WTC11 (cell line): Measurements from ENCODE around the gene MTOR. TPM values are rescaled to one million over a fixed set of nuclear protein-coding genes. Genes with fewer than 3 reads are reported as not detected.
"Not testable (repeated sequence)": the region's sequence is repeated elsewhere in the genome, so short reads cannot be mapped to it uniquely, and the experiment has no call there.

Source experiments
- ATAC-seq: fragments of 200-7000 bp; cut with Tn5 transposase; 2 replicates; pipeline ENCODE4 v1.10.0; 2021; ENCODE audit warnings: mild to moderate bottlenecking, moderate library complexity
- CTCF ChIA-PET: fragments of 300-600 bp; sonication (Branson Sonifier 250); formaldehyde crosslinking; loops from one replicate; lab custom pipeline; 2021; ENCODE audit warnings: antibody characterized with exemption; lab: Charles Lee
- POLR2A ChIA-PET: fragments of 350-600 bp; sonication (Branson Sonifier 250); formaldehyde crosslinking; loops from one replicate; lab custom pipeline; 2021; ENCODE audit warnings: antibody characterized with exemption; lab: Charles Lee
- DNase-seq: peaks from one replicate; pipeline ENCODE4 v3.0.0; 2021; ENCODE audit warnings: low spot score
- H3K27ac Mint-ChIP-seq: 2 replicates; pipeline ENCODE4 v1.8.0; 2021; ENCODE audit warnings: mixed read lengths
- H3K27me3 Mint-ChIP-seq: 2 replicates; pipeline ENCODE4 v1.8.0; 2021; ENCODE audit warnings: low read depth, mild to moderate bottlenecking, moderate library complexity, mixed read lengths
- H3K36me3 Mint-ChIP-seq: 2 replicates; pipeline ENCODE4 v1.8.0; 2021; ENCODE audit warnings: mixed read lengths
- H3K4me1 Mint-ChIP-seq: 2 replicates; pipeline ENCODE4 v1.8.0; 2022; ENCODE audit warnings: mixed read lengths
- H3K4me3 Mint-ChIP-seq: 2 replicates; pipeline ENCODE4 v1.8.0; 2021; ENCODE audit warnings: mild to moderate bottlenecking, moderate library complexity, mixed read lengths
- H3K9me3 Mint-ChIP-seq: 2 replicates; pipeline ENCODE4 v1.8.0; 2021; ENCODE audit warnings: mixed read lengths
- CBFB ChIP-seq: sonication (generic); formaldehyde crosslinking; IDR thresholded peaks from 2 replicates; pipeline ENCODE4 v1.8.1; 2022; ENCODE audit warnings: mild to moderate bottlenecking, low read depth, missing genetic modification reagents
- CREM ChIP-seq: sonication (generic); formaldehyde crosslinking; IDR thresholded peaks from 2 replicates; pipeline ENCODE4 v1.8.1; 2022; ENCODE audit warnings: mild to moderate bottlenecking, missing genetic modification reagents, moderate library complexity
- E2F4 ChIP-seq: sonication (generic); formaldehyde crosslinking; IDR thresholded peaks from 2 replicates; pipeline ENCODE4 v1.8.1; 2022; ENCODE audit warnings: low read depth, mild to moderate bottlenecking, moderate library complexity, missing genetic modification reagents, borderline replicate concordance
- EMX1 ChIP-seq: fragments of 250-450 bp; sonication (Bioruptor Pico); IDR thresholded peaks from 2 replicates; pipeline ENCODE4 v1.8.0; 2021; ENCODE audit warnings: mild to moderate bottlenecking
- FOXJ3 ChIP-seq: sonication (generic); formaldehyde crosslinking; IDR thresholded peaks from 2 replicates; pipeline ENCODE4 v1.9.0; 2021; ENCODE audit warnings: missing genetic modification reagents, mild to moderate bottlenecking, borderline replicate concordance
- HMGA2 ChIP-seq: fragments of 250-450 bp; sonication (Bioruptor Pico); IDR thresholded peaks from 2 replicates; pipeline ENCODE4 v1.4.0; 2021; ENCODE audit warnings: mild to moderate bottlenecking, moderate library complexity
- HMGXB4 ChIP-seq: sonication (generic); formaldehyde crosslinking; IDR thresholded peaks from 2 replicates; pipeline ENCODE4 v1.8.1; 2023; ENCODE audit warnings: mild to moderate bottlenecking, moderate library complexity, missing genetic modification reagents
- JUN ChIP-seq: sonication (generic); formaldehyde crosslinking; IDR thresholded peaks from 2 replicates; pipeline ENCODE4 v1.8.0; 2023; ENCODE audit warnings: mild to moderate bottlenecking, missing genetic modification reagents
- MLX ChIP-seq: sonication (generic); formaldehyde crosslinking; IDR thresholded peaks from 2 replicates; pipeline ENCODE4 v1.8.1; 2023; ENCODE audit warnings: mild to moderate bottlenecking, missing genetic modification reagents, moderate library complexity
- MXD4 ChIP-seq: fragments of 250-450 bp; sonication (Bioruptor Pico); IDR thresholded peaks from 2 replicates; pipeline ENCODE4 v1.8.0; 2021; ENCODE audit warnings: mild to moderate bottlenecking, moderate library complexity, borderline replicate concordance
- NFATC4 ChIP-seq: fragments of 250-450 bp; sonication (Bioruptor Pico); IDR thresholded peaks from 2 replicates; pipeline ENCODE4 v1.9.0; 2021; ENCODE audit warnings: mild to moderate bottlenecking
- NR1H2 ChIP-seq: sonication (generic); formaldehyde crosslinking; IDR thresholded peaks from 2 replicates; pipeline ENCODE4 v1.9.0; 2021; ENCODE audit warnings: mild to moderate bottlenecking, moderate library complexity, missing genetic modification reagents
- OVOL2 ChIP-seq: fragments of 250-450 bp; sonication (Bioruptor Pico); IDR thresholded peaks from 2 replicates; pipeline ENCODE4 v1.9.0; 2021; ENCODE audit warnings: mild to moderate bottlenecking, borderline replicate concordance
- PRRX2 ChIP-seq: fragments of 250-450 bp; sonication (Bioruptor Pico); IDR thresholded peaks from 2 replicates; pipeline ENCODE4 v1.8.0; 2021; ENCODE audit warnings: mild to moderate bottlenecking
- SMAD4 ChIP-seq: sonication (generic); formaldehyde crosslinking; IDR thresholded peaks from 2 replicates; pipeline ENCODE4 v1.8.0; 2022; ENCODE audit warnings: mild to moderate bottlenecking, missing genetic modification reagents
- STAT6 ChIP-seq: sonication (generic); formaldehyde crosslinking; conservative IDR thresholded peaks from 2 replicates; pipeline ENCODE4 v1.8.1; 2023; ENCODE audit warnings: mild to moderate bottlenecking, low read depth, missing genetic modification reagents, moderate library complexity
- TP53 ChIP-seq: sonication (generic); formaldehyde crosslinking; IDR thresholded peaks from 2 replicates; pipeline ENCODE4 v1.8.1; 2023; ENCODE audit warnings: mild to moderate bottlenecking, missing genetic modification reagents
- USF2 ChIP-seq: sonication (generic); formaldehyde crosslinking; IDR thresholded peaks from 2 replicates; pipeline ENCODE4 v1.8.1; 2023; ENCODE audit warnings: mild to moderate bottlenecking, missing genetic modification reagents, moderate library complexity
- ZNF425 ChIP-seq: fragments of 250-450 bp; sonication (Bioruptor Pico); conservative IDR thresholded peaks from 2 replicates; pipeline ENCODE4 v1.9.0; 2021; ENCODE audit warnings: mild to moderate bottlenecking
- ZNF671 ChIP-seq: fragments of 250-450 bp; sonication (Bioruptor Pico); IDR thresholded peaks from 2 replicates; pipeline ENCODE4 v1.8.0; 2021; ENCODE audit warnings: mild to moderate bottlenecking
- total RNA-seq: library from RNA; stranded (reverse); gene quantifications from 3 replicates; pipeline ENCODE4 v1.2.3, GENCODE V29; 2021

The MTOR gene
- total RNA-seq, 1 experiment from 2014 or later = 65.0 TPM

- no peak for DNase-seq
- H3K4me1 Mint-ChIP-seq = peaks cover 8% of the 10 kb centered on the region
Measured at GRCh38 chr1:11182884-11183283, 79.5 kb downstream of the MTOR start.

GRCh38 chr1:11180342-11180744 is 82.0 kb downstream of the MTOR start:
- POLR2A ChIA-PET = interaction anchor here (0.7 kb wide), 1 partner anchor 70 kb away, joined by 3 read pairs; no protein-coding TSS in a partner anchor
- no peak for ATAC-seq
- Mint-ChIP-seq H3K27ac (no peak overlapping the region), H3K27me3 (no peaks in the 10 kb centered on the region), H3K4me1 (peaks cover 13% of the 10 kb centered on the region), H3K9me3 (no peaks in the 10 kb centered on the region), H3K36me3 (peaks cover 4% of the 10 kb centered on the region), H3K4me3 (no peak overlapping the region)
- DNase-seq = no peak
- TF ChIP-seq USF2 (no peak), ZNF671 (CRISPR knock-in tag) (no peak), TP53 (no peak), MXD4 (CRISPR knock-in tag) (no peak), FOXJ3 (CRISPR knock-in tag) (no peak), NR1H2 (CRISPR knock-in tag) (no peak), MLX (no peak), CBFB (CRISPR knock-in tag) (no peak), STAT6 (CRISPR knock-in tag) (no peak), NFATC4 (CRISPR knock-in tag) (no peak), HMGXB4 (CRISPR knock-in tag) (no peak), SMAD4 (CRISPR knock-in tag) (no peak), EMX1 (no peak), HMGA2 (CRISPR knock-in tag) (no peak), OVOL2 (CRISPR knock-in tag) (no peak), ZNF425 (CRISPR knock-in tag) (no peak)
- CTCF ChIA-PET = interaction anchor here (1.7 kb wide), 1 partner anchor 143 kb away, joined by 8 read pairs; no protein-coding TSS in a partner anchor

More at GRCh38 chr1:11182884-11183283, 79.5 kb downstream of the MTOR start:
- H3K27me3 Mint-ChIP-seq = no peaks in the 10 kb centered on the region
- POLR2A ChIA-PET = no interaction called here
- H3K4me3 Mint-ChIP-seq = no peak overlapping the region
- ATAC-seq = no peak
- no peaks in the 10 kb centered on the region for H3K9me3 Mint-ChIP-seq
- no peak for TF ChIP-seq NR1H2 (CRISPR knock-in tag)
- no peak for TF ChIP-seq CREM (CRISPR knock-in tag)
- no peak for TF ChIP-seq HMGA2 (CRISPR knock-in tag)
- no peak for TF ChIP-seq JUN (CRISPR knock-in tag)
- TF ChIP-seq E2F4 (CRISPR knock-in tag) = no peak
- no peak for TF ChIP-seq PRRX2 (CRISPR knock-in tag)
- no peak overlapping the region for H3K27ac Mint-ChIP-seq
- peaks cover 4% of the 10 kb centered on the region for H3K36me3 Mint-ChIP-seq
- CTCF ChIA-PET = interaction anchor here (0.5 kb wide), 1 partner anchor 125 kb away, joined by 3 read pairs; no protein-coding TSS in a partner anchor

GRCh38 chr1:11179749-11180148 is 82.6 kb downstream of the MTOR start:
- H3K4me3 Mint-ChIP-seq, POLR2A ChIA-PET, CTCF ChIA-PET, H3K9me3 Mint-ChIP-seq, ATAC-seq, H3K27me3 Mint-ChIP-seq, DNase-seq, H3K36me3 Mint-ChIP-seq: not testable (repeated sequence)
- H3K27ac Mint-ChIP-seq = 0 out of 2 replicates have a peak overlapping the region, but pooled peaks have one; percentile 11
- H3K4me1 Mint-ChIP-seq = peaks cover 13% of the 10 kb centered on the region
